ENCODE measurements around the gene DAZAP1. TPM values are rescaled to one million over a fixed set of nuclear protein-coding genes. Genes with fewer than 3 reads are reported as not detected.

The DAZAP1 gene
- total RNA-seq, 2 donors from 2014 or later = 34.9 to 76.9 TPM

GRCh38 chr19:1366296-1366695, 41.1 kb upstream of the DAZAP1 start:
- no peak for DNase-seq (ENCODE audit: low spot score)
- Histone ChIP-seq H3K9me3 (no peaks in the 10 kb centered on the region), H3K4me3 (no peak overlapping the region), H3K27me3 (replicated peaks; ENCODE audit: insufficient read depth) (no peaks in the 10 kb centered on the region), H3K4me1 (ENCODE audit: control insufficient read depth in 1 of 2, low read depth in 2 of 2) (peaks cover 4 to 33% of the 10 kb centered on the region in 2 donors), H3K27ac (no peak overlapping the region), H3K36me3 (peaks cover 57% of the 10 kb centered on the region)
- TF ChIP-seq, protein P1, sequence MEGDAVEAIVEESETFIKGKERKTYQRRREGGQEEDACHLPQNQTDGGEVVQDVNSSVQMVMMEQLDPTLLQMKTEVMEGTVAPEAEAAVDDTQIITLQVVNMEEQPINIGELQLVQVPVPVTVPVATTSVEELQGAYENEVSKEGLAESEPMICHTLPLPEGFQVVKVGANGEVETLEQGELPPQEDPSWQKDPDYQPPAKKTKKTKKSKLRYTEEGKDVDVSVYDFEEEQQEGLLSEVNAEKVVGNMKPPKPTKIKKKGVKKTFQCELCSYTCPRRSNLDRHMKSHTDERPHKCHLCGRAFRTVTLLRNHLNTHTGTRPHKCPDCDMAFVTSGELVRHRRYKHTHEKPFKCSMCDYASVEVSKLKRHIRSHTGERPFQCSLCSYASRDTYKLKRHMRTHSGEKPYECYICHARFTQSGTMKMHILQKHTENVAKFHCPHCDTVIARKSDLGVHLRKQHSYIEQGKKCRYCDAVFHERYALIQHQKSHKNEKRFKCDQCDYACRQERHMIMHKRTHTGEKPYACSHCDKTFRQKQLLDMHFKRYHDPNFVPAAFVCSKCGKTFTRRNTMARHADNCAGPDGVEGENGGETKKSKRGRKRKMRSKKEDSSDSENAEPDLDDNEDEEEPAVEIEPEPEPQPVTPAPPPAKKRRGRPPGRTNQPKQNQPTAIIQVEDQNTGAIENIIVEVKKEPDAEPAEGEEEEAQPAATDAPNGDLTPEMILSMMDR (IDR thresholded peaks at IDR 0.05) = no peak
- ATAC-seq (ENCODE audit: insufficient number of reproducible peaks, low FRiP score, low read depth) = no peak

DNA sequence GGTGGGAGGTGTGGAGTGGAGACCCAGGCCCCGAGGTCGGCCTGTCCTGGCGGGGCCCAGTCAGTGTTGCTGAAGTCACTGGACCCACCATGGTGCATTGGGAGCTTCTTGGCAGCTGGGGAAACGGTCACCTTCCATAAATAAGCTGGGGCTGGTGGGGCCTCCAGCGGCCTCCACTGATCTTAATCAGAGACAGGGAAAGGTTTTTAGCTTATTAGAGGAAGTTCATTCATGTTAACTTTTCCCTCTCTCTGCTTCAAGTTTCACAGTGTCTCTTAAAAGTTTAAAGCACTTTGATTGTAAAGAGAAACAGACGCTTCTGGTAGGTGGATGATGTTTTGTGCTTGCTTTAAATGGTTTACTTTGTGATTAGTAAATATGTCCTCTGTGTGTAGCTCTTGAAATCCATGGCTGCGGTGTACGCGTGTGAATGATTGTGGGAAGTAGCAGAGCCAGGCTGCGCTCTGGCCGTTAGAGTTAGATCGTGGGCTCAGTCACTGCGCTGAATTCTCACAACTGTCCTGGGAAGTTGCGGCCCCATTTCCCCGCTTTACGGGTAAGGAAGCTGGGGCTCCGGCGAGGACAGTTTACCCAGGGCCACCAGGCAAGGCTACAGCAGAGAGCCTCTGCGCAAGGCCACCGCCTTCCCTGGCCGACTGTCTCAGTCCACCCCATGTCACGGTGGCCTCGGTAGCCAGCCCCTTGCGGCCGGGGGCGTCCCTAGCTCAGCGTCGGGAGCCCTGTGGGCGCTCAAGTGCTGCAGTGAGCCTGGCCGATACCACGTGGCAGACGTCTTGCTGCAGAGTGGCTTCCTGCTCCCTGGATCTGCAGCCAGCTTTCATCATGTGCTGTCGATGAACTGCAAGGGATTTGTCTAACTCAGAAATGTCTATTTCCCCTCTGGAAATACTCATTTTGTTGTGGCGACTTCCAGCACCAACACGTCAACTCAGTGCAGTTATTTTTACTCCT, 40.2 kb upstream of the DAZAP1 start:
- no peak for DNase-seq (ENCODE audit: low spot score)
- TF ChIP-seq, protein P1 (IDR thresholded peaks at IDR 0.05) = no peak
- Histone ChIP-seq H3K4me1 (ENCODE audit: control insufficient read depth in 1 of 2, low read depth in 2 of 2) (peaks cover 0 to 24% of the 10 kb centered on the region in 2 donors), H3K9me3 (no peaks in the 10 kb centered on the region), H3K4me3 (no peak overlapping the region), H3K27me3 (replicated peaks; ENCODE audit: insufficient read depth) (no peaks in the 10 kb centered on the region), H3K36me3 (peaks cover 60% of the 10 kb centered on the region), H3K27ac (peak overlapping the region in 1 of 2 donors; percentile 20)
- no peak for ATAC-seq (ENCODE audit: insufficient number of reproducible peaks, low FRiP score, low read depth)

DNA sequence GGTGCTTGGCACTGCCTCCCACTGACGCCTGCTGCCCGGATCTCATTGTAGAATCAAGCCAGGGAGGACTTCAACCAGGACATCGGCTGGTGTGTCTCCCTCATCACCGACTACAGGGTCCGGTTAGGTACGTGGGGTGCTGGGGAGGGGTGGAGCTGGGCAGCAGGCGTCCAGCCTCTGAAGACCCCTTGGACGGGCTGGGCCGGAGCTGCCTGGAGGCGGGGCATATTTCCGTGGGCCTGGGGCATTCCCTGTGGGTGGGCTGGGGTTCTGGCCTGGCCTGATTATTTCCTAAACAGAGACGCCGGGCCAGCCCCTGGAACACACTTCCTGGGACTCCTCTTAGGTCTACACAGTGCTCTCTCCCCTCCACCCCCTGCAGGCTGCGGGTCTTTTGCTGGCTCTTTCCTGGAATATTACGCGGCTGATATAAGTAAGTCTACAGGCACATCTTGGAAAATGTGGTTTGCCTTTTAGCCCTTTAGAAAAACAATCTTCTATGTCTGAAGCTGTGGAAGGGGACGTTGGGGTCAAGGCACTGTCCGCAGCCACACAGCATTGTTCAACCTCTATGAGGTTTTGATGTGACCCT, 38.1 kb upstream of the DAZAP1 start:
- DNase-seq (ENCODE audit: low spot score) = no peak
- H3K4me3 ChIP-seq = no peak overlapping the region
- no peaks in the 10 kb centered on the region for H3K27me3 ChIP-seq (replicated peaks; ENCODE audit: insufficient read depth)
- TF ChIP-seq, protein P1 (IDR thresholded peaks at IDR 0.05) = no peak
- ATAC-seq (ENCODE audit: insufficient number of reproducible peaks, low FRiP score, low read depth) = no peak
- peaks cover 68% of the 10 kb centered on the region for H3K36me3 ChIP-seq
- peaks cover 0 to 13% of the 10 kb centered on the region in 2 donors for H3K4me1 ChIP-seq (ENCODE audit: control insufficient read depth in 1 of 2, low read depth in 2 of 2)
- no peak overlapping the region for H3K27ac ChIP-seq
- H3K9me3 ChIP-seq = no peaks in the 10 kb centered on the region

DNA sequence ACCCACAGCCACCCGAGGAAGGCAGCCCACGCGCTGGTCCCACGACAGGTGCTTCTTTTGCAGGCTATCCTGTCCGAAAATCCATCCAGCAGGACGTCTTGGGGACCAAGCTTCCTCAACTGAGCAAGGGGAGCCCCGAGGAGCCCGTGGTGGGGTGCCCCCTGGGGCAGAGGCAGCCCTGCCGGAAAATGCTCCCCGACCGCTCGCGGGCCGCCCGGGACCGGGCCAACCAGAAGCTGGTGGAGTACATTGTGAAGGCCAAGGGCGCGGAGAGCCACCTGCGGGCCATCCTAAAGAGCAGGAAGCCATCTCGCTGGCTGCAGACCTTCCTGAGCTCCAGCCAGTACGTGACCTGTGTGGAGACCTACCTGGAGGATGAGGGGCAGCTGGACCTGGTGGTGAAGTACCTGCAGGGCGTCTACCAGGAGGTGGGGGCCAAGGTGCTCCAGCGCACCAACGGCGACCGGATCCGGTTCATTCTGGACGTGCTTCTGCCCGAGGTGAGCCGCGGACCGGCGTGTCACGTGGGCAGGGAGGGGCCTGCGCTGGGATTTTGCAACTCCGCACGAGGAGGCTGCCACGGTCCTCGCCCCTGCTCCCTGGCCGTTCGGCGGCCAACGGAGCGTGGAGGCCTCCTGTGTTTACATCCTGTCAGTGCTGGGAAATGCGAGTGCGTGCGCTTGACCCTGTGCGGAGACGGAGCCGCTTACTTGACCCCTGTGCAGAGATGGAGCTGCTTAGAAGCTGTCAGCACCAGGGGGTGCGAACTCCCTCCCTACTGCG, 36.6 kb upstream of the DAZAP1 start:
- DNase-seq (ENCODE audit: low spot score) (no peak), ATAC-seq (ENCODE audit: insufficient number of reproducible peaks, low FRiP score, low read depth) (no peak)
- Histone ChIP-seq H3K27me3 (replicated peaks; ENCODE audit: insufficient read depth) (no peaks in the 10 kb centered on the region), H3K4me3 (no peak overlapping the region), H3K9me3 (no peaks in the 10 kb centered on the region), H3K4me1 (ENCODE audit: control insufficient read depth in 1 of 2, low read depth in 2 of 2) (peaks cover 0 to 13% of the 10 kb centered on the region in 2 donors), H3K27ac (no peak overlapping the region), H3K36me3 (peaks cover 67% of the 10 kb centered on the region)
- TF ChIP-seq, protein P1 (IDR thresholded peaks at IDR 0.05) = no peak

Measured in thoracic aorta (tissue), 2 donors.